Measurements from ENCODE around the gene DDX25. TPM values are rescaled to one million over a fixed set of nuclear protein-coding genes. Genes with fewer than 3 reads are reported as not detected.

DDX25 gene
- total RNA-seq, 1 donor from 2014 or later, result under 0.01 TPM

DNA sequence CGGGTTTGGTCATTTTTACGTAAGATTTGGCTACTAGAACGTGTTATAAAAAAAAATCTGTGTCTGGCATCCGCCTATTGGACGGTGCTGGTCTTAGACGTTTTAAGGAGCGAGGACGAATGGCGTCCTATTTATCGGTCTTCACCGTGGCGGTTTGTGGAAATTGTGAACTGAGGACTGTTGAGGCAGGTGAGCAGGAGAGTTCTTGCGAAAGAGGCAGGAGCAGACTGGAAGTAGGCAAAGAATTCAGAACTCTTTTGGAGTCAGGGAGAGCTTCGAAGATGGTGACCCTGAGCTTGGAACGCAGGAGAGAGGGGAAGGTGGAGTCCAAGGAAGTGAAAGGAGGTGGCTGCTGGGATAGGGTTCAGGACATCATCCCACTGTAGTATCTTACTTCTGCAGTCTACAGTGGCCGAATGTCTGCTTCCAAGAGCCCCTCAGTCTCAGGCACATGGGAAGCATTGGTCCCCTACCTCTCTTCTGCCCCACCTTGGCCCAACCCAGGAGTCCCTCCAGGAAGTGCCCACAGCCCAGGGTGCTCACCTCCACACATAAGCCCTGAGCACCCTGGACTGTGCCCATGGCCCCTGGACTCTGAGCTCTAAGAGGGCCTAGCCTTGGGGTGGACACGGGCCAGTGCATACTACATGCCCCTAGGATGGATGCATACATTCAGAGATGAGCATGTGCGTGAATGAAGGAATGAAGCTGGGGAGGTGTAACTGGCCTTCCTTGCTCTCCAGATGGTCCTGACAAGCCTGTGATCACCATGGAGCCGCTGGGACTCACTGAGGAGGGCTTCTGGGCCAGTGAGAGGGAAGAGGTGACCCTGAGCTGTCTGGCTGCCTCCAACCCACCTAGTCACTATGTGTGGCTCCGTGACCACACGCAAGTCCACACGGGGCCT lies 45.2 kb downstream of the DDX25 start:
- Histone ChIP-seq H3K27me3 (ENCODE audit: control insufficient read depth in 3 of 3, insufficient read depth in 3 of 3, low read length in 3 of 3) (peaks cover 0 to 6% (median 0%) of the 10 kb centered on the region in 3 donors), H3K27ac (ENCODE audit: low read depth, low read length) (no peak overlapping the region), H3K9me3 (ENCODE audit: control insufficient read depth in 3 of 3, low read length in 3 of 3) (no peaks in the 10 kb centered on the region), H3K4me1 (ENCODE audit: control insufficient read depth in 3 of 3, insufficient read depth in 3 of 3, low read length in 3 of 3) (peaks cover 17 to 19% (median 18%) of the 10 kb centered on the region in 3 donors), H3K4me3 (ENCODE audit: low read length in 3 of 3) (no peak overlapping the region), H3K36me3 (ENCODE audit: control insufficient read depth in 3 of 3, insufficient read depth in 3 of 3, low read length in 3 of 3) (no peaks in the 10 kb centered on the region), H3K9ac (ENCODE audit: low read depth in 1 of 3, low read length in 3 of 3) (no peak overlapping the region)

DNA sequence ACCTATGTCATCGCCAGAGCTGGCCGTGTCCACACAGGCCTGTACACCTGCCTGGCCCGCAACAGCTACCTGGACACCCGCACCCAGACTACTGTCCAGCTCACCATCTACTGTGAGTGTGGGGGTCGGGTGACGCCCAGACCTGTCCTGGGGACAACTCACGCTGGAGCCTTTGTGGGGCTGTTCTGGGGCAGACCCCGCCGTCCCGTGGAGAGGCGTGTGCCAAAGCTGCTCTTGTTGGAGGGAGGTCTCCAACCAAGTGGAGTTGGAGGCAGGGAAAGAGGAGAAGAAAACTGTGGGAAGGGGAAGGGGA lies 45.8 kb downstream of the DDX25 start:
- Histone ChIP-seq H3K36me3 (ENCODE audit: control insufficient read depth in 3 of 3, insufficient read depth in 3 of 3, low read length in 3 of 3) (no peaks in the 10 kb centered on the region), H3K4me3 (ENCODE audit: low read length in 3 of 3) (no peak overlapping the region), H3K9me3 (ENCODE audit: control insufficient read depth in 3 of 3, low read length in 3 of 3) (no peaks in the 10 kb centered on the region), H3K27me3 (ENCODE audit: control insufficient read depth in 3 of 3, insufficient read depth in 3 of 3, low read length in 3 of 3) (peaks cover 0 to 6% (median 0%) of the 10 kb centered on the region in 3 donors), H3K4me1 (ENCODE audit: control insufficient read depth in 3 of 3, insufficient read depth in 3 of 3, low read length in 3 of 3) (peaks cover 17 to 18% (median 18%) of the 10 kb centered on the region in 3 donors), H3K9ac (ENCODE audit: low read depth in 1 of 3, low read length in 3 of 3) (no peak overlapping the region), H3K27ac (ENCODE audit: low read depth, low read length) (no peak overlapping the region)

DNA sequence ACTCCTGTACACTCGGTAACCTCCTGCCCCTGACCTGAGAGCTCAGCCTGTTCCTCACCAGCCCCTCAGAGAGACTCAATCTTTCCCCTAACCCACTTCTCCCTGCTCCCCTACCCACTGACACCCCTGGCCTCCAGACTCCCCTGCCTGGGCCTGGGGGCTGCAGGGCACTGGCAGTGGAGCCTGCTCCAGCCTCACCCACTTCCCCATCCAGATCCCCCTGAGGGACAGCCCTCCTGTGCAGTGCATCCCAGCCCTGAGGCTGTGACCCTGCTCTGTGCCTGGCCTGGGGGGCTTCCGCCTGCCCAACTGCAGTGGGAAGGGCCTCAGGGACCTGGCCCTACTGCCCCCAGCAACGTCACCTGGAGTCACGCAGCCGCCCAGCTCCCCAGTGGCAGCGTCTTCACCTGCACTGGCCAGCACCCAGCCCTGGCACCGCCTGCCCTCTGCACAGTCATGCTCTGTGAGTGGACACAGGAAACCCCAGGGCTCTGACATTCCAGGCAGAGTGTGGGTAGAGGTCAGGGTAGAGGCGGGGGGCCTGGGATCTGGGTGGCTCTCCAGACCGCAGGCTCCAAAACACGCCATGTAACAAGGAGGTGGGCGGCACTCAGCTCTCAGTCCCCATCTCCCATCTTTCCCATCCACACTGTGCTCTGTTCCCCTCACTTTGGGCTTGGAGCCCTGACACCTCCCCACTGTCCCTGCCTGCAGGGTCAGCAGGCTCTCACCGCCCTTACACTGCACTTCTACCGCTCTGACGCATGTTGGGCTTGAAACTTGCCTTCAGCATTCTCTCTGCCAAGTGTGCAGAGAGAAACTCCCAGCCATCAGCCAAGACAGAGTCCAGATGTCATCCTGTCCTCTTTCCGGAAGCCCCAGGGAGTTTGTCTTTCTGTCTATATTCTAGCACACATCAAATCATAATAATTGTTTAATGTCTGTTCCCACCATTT lies 46.7 kb downstream of the DDX25 start:
- no peaks in the 10 kb centered on the region for H3K9me3 ChIP-seq (ENCODE audit: control insufficient read depth in 3 of 3, low read length in 3 of 3)
- H3K4me3 ChIP-seq (ENCODE audit: low read length in 3 of 3), result no peak overlapping the region
- no peak overlapping the region for H3K9ac ChIP-seq (ENCODE audit: low read depth in 1 of 3, low read length in 3 of 3)
- no peak overlapping the region for H3K27ac ChIP-seq (ENCODE audit: low read depth, low read length)
- peaks cover 0 to 6% (median 0%) of the 10 kb centered on the region in 3 donors for H3K27me3 ChIP-seq (ENCODE audit: control insufficient read depth in 3 of 3, insufficient read depth in 3 of 3, low read length in 3 of 3)
- H3K36me3 ChIP-seq (ENCODE audit: control insufficient read depth in 3 of 3, insufficient read depth in 3 of 3, low read length in 3 of 3), result no peaks in the 10 kb centered on the region
- H3K4me1 ChIP-seq (ENCODE audit: control insufficient read depth in 3 of 3, insufficient read depth in 3 of 3, low read length in 3 of 3), result peaks cover 17 to 21% (median 17%) of the 10 kb centered on the region in 3 donors

DNA sequence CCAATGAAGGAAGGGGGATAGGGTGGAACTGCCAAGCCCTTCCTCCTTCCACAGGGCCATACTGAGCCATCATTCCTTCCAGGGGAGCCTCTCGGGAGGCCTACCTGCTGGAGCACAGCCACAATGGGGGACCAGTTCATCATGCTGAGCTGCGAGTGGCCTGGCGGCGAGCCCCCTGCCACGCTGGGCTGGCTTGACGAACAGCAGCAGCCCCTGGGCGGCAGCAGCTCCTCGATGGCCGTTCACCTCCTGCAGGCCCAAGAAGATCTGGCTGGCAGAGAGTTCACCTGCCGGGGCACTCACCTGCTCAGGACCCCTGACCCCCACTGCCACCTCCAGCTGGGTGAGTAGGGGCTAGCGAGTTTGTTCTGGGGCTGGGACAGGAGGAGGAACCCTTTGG lies 47.4 kb downstream of the DDX25 start:
- no peak overlapping the region for H3K9ac ChIP-seq (ENCODE audit: low read depth in 1 of 3, low read length in 3 of 3)
- peaks cover 0 to 6% (median 0%) of the 10 kb centered on the region in 3 donors for H3K27me3 ChIP-seq (ENCODE audit: control insufficient read depth in 3 of 3, insufficient read depth in 3 of 3, low read length in 3 of 3)
- H3K4me3 ChIP-seq (ENCODE audit: low read length in 3 of 3), result no peak overlapping the region
- H3K36me3 ChIP-seq (ENCODE audit: control insufficient read depth in 3 of 3, insufficient read depth in 3 of 3, low read length in 3 of 3), result no peaks in the 10 kb centered on the region
- H3K9me3 ChIP-seq (ENCODE audit: control insufficient read depth in 3 of 3, low read length in 3 of 3), result no peaks in the 10 kb centered on the region
- no peak overlapping the region for H3K27ac ChIP-seq (ENCODE audit: low read depth, low read length)
- H3K4me1 ChIP-seq (ENCODE audit: control insufficient read depth in 3 of 3, insufficient read depth in 3 of 3, low read length in 3 of 3), result peaks cover 17 to 24% (median 17%) of the 10 kb centered on the region in 3 donors

DNA sequence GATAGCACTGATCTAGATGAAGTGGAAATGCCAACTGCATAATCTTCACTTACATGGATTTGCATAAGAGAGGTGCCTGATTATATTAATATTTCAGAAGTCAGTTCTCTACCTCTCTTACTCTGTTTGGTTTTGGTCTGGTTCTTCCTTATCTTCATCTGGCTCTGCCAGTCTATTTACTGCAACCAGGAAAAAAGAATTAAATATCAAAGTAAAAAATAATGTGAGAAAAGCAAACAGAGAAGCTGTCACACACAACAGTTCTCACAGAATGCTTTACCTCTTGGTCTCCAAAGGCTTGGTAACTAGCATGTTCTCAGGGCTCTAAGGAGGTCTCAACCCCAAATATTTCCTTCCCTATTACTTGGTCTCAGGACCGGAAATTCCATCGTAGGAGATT lies 48.3 kb downstream of the DDX25 start:
- H3K27ac ChIP-seq (ENCODE audit: low read depth, low read length), result no peak overlapping the region
- peaks cover 17 to 24% (median 17%) of the 10 kb centered on the region in 3 donors for H3K4me1 ChIP-seq (ENCODE audit: control insufficient read depth in 3 of 3, insufficient read depth in 3 of 3, low read length in 3 of 3)
- no peaks in the 10 kb centered on the region for H3K36me3 ChIP-seq (ENCODE audit: control insufficient read depth in 3 of 3, insufficient read depth in 3 of 3, low read length in 3 of 3)
- peaks cover 0 to 6% (median 0%) of the 10 kb centered on the region in 3 donors for H3K27me3 ChIP-seq (ENCODE audit: control insufficient read depth in 3 of 3, insufficient read depth in 3 of 3, low read length in 3 of 3)
- no peaks in the 10 kb centered on the region for H3K9me3 ChIP-seq (ENCODE audit: control insufficient read depth in 3 of 3, low read length in 3 of 3)
- no peak overlapping the region for H3K4me3 ChIP-seq (ENCODE audit: low read length in 3 of 3)
- H3K9ac ChIP-seq (ENCODE audit: low read depth in 1 of 3, low read length in 3 of 3), result no peak overlapping the region

DNA sequence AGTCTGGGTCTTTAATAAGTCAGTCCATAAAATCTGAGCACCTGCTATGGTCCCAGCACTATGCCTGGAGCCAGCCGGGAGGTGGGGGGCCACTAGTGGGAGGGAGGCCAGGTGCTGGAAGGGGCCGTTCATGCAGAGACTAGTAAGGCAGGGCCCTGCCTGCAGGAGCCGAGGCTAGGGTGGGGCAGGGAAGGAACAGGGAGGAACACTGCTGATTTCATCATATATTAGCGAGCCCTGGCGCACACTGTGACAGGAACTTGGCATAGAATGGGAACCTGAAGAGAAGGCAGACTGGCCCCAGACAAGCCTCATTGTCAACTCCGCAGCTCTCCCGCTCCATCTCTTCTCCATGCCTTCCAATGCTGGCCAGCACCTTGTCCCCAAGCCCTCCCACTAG lies 48.7 kb downstream of the DDX25 start:
- Histone ChIP-seq H3K27ac (ENCODE audit: low read depth, low read length) (no peak overlapping the region), H3K4me3 (ENCODE audit: low read length in 3 of 3) (no peak overlapping the region), H3K36me3 (ENCODE audit: control insufficient read depth in 3 of 3, insufficient read depth in 3 of 3, low read length in 3 of 3) (no peaks in the 10 kb centered on the region)

DNA sequence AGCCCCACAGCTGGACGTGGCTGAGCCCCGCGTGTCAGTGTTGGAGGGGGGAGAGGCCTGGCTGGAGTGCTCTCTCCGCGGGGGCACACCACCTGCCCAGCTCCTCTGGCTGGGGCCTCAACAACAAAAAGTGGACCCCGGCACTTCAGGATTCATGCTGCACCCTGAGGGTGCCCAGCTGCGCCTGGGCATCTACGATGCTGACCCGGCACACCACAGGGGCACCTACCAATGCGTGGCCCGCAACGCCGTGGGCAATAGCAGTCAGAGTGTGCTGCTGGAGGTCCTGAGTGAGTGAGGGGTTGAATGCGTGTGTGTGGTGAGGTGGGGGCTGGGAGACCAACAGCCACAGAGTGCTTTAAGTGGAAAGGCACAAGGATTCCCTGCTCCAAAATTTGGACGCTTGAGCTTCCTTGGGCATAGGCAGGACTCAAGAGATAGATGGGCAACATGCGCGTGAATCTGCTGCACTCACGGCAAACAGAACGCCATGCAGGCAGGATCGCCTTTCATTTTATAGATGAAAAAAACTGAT lies 49.2 kb downstream of the DDX25 start:
- Histone ChIP-seq H3K36me3 (ENCODE audit: control insufficient read depth in 3 of 3, insufficient read depth in 3 of 3, low read length in 3 of 3) (no peaks in the 10 kb centered on the region), H3K27ac (ENCODE audit: low read depth, low read length) (no peak overlapping the region), H3K27me3 (ENCODE audit: control insufficient read depth in 3 of 3, insufficient read depth in 3 of 3, low read length in 3 of 3) (peaks cover 0 to 6% (median 0%) of the 10 kb centered on the region in 3 donors), H3K4me3 (ENCODE audit: low read length in 3 of 3) (no peak overlapping the region), H3K4me1 (ENCODE audit: control insufficient read depth in 3 of 3, insufficient read depth in 3 of 3, low read length in 3 of 3) (peaks cover 17 to 24% (median 17%) of the 10 kb centered on the region in 3 donors), H3K9me3 (ENCODE audit: control insufficient read depth in 3 of 3, low read length in 3 of 3) (no peaks in the 10 kb centered on the region), H3K9ac (ENCODE audit: low read depth in 1 of 3, low read length in 3 of 3) (no peak overlapping the region)

More for the DNA sequence above, 48.7 kb downstream of the DDX25 start:
- Histone ChIP-seq H3K9ac (ENCODE audit: low read depth in 1 of 3, low read length in 3 of 3) (no peak overlapping the region), H3K4me1 (ENCODE audit: control insufficient read depth in 3 of 3, insufficient read depth in 3 of 3, low read length in 3 of 3) (peaks cover 17 to 24% (median 17%) of the 10 kb centered on the region in 3 donors), H3K27me3 (ENCODE audit: control insufficient read depth in 3 of 3, insufficient read depth in 3 of 3, low read length in 3 of 3) (peaks cover 0 to 6% (median 0%) of the 10 kb centered on the region in 3 donors), H3K9me3 (ENCODE audit: control insufficient read depth in 3 of 3, low read length in 3 of 3) (no peaks in the 10 kb centered on the region)

DNA sequence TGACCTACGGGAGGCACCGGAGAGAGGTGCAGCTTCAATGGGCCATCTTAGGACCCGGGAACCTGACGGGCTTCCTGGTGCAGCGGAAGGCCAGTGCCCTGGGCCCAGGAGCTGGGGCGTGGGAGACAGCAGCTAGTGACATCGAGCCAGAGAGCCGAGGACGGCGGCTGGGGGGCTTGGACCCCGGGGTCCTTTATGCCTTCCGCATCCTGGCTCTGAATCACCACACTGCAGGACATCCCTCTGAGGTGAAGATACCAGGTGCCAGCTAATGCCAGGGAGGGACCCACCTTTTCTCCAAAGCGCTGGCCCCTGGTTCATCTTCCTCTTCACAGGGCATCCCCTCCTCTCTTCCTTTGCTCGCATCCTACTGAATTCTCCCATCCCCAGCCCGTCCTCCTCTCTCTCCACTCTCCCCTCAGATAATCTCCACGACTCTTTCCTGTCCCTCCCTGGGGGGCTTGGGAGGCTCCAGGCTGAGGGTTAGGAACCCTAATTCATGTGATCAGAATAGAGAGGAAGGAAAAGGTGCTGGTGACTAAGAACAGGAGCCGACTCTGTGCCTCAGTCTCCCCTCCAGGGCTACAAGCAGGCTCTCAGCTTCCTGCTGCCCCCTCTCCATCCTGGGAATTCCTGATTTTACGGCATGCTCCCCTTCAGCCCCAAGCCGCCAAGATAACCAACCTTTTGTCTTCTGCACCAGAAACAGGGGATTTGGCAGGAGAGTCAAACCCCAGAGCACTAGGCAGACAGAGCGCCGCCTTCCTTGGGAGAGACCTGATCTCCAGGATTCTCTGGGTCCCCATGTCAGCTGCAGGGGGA lies 50.0 kb downstream of the DDX25 start:
- peaks cover 17 to 24% (median 17%) of the 10 kb centered on the region in 3 donors for H3K4me1 ChIP-seq (ENCODE audit: control insufficient read depth in 3 of 3, insufficient read depth in 3 of 3, low read length in 3 of 3)
- no peak overlapping the region for H3K27ac ChIP-seq (ENCODE audit: low read depth, low read length)
- H3K27me3 ChIP-seq (ENCODE audit: control insufficient read depth in 3 of 3, insufficient read depth in 3 of 3, low read length in 3 of 3), result peaks cover 0 to 3% (median 0%) of the 10 kb centered on the region in 3 donors
- no peaks in the 10 kb centered on the region for H3K9me3 ChIP-seq (ENCODE audit: control insufficient read depth in 3 of 3, low read length in 3 of 3)
- H3K36me3 ChIP-seq (ENCODE audit: control insufficient read depth in 3 of 3, insufficient read depth in 3 of 3, low read length in 3 of 3), result no peaks in the 10 kb centered on the region
- no peak overlapping the region for H3K4me3 ChIP-seq (ENCODE audit: low read length in 3 of 3)
- no peak overlapping the region for H3K9ac ChIP-seq (ENCODE audit: low read depth in 1 of 3, low read length in 3 of 3)

DNA sequence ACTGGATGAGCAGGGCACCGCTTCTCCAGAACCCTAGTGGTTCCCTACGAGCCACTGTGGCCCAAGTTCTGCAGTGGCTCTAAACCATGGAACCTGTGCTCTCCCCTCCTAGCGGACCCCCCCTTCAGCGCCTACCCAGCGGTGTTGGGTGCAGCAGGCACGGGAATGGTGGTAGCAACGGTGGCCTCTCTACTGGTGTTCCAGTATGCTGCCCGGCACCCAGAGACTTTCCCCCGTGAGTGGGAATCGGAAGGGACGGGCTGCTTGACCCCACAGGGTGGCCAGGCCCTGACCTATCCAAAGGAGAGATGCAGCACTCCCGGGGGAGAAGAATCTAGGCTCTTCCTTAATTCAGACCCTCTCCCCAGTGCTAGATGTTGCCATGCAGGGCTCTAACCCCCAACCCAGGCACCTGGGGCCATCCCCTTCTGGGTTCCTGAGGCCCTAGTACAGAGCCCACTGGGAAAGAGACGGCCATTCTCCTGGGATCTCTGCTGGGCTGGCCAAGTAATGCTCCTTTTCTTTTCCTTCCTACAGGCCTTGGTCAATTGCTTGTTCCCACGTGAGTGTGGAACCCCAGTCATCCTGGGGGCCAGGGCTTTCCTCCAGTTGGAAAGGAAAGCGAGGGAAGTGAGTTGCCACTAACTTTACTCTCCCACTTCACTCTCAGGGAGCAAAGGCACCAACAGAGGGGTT lies 50.8 kb downstream of the DDX25 start:
- peaks cover 0 to 3% (median 0%) of the 10 kb centered on the region in 3 donors for H3K27me3 ChIP-seq (ENCODE audit: control insufficient read depth in 3 of 3, insufficient read depth in 3 of 3, low read length in 3 of 3)
- H3K27ac ChIP-seq (ENCODE audit: low read depth, low read length), result no peak overlapping the region
- no peaks in the 10 kb centered on the region for H3K36me3 ChIP-seq (ENCODE audit: control insufficient read depth in 3 of 3, insufficient read depth in 3 of 3, low read length in 3 of 3)
- peaks cover 17 to 24% (median 17%) of the 10 kb centered on the region in 3 donors for H3K4me1 ChIP-seq (ENCODE audit: control insufficient read depth in 3 of 3, insufficient read depth in 3 of 3, low read length in 3 of 3)
- H3K9ac ChIP-seq (ENCODE audit: low read depth in 1 of 3, low read length in 3 of 3), result no peak overlapping the region
- no peak overlapping the region for H3K4me3 ChIP-seq (ENCODE audit: low read length in 3 of 3)
- H3K9me3 ChIP-seq (ENCODE audit: control insufficient read depth in 3 of 3, low read length in 3 of 3), result no peaks in the 10 kb centered on the region
